ENCODE results near the gene RETREG1. TPM values are rescaled to one million over a fixed set of nuclear protein-coding genes. Genes with fewer than 3 reads are reported as not detected.
"Not testable (repeated sequence)": the region's sequence is repeated elsewhere in the genome, so short reads cannot be mapped to it uniquely, and the experiment has no call there.

Gene RETREG1
- total RNA-seq, 4 donors from 2014 or later = 22.5 to 73.3 (median 43.6) TPM

DNA sequence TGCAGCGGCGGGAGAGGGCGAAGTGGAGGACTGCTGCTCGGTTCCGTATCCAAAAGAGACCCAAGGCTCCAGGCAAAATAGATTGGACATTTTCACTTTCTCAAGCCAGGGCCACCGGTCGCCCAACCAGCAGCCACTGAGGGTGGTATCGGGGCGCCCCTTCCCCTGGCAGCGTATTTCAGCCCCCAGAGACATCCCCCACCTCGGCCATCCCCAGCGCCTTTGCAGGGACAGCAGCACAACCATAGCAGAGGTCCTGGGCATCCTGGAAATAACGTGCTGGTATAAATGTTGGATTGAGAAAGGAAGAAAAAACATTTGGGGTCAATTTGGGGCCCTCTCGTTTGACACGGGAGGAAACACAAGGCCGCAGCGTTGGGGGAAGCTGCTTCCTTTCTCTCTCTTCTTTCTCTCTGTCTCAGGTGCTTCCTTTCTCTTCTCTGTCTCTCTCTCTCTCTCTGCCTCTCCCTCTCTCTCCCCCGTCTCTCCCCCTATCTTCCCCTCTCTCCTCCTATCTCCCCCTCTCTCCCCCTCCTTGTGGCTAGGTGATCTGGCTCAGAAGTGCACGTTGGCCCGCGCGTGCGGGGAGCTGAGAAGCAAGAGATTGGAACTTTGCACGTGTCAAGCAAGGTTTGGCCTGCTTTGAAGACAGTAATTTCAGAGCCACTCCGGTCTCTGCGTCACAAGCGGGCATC is 624 bp upstream of the RETREG1 start:
- ATAC-seq (ENCODE audit: low FRiP score) (no peak), DNase-seq (ENCODE audit: low spot score) (no peak)
- TF ChIP-seq, protein P1, sequence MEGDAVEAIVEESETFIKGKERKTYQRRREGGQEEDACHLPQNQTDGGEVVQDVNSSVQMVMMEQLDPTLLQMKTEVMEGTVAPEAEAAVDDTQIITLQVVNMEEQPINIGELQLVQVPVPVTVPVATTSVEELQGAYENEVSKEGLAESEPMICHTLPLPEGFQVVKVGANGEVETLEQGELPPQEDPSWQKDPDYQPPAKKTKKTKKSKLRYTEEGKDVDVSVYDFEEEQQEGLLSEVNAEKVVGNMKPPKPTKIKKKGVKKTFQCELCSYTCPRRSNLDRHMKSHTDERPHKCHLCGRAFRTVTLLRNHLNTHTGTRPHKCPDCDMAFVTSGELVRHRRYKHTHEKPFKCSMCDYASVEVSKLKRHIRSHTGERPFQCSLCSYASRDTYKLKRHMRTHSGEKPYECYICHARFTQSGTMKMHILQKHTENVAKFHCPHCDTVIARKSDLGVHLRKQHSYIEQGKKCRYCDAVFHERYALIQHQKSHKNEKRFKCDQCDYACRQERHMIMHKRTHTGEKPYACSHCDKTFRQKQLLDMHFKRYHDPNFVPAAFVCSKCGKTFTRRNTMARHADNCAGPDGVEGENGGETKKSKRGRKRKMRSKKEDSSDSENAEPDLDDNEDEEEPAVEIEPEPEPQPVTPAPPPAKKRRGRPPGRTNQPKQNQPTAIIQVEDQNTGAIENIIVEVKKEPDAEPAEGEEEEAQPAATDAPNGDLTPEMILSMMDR (IDR thresholded peaks at IDR 0.05) = no peak

DNA sequence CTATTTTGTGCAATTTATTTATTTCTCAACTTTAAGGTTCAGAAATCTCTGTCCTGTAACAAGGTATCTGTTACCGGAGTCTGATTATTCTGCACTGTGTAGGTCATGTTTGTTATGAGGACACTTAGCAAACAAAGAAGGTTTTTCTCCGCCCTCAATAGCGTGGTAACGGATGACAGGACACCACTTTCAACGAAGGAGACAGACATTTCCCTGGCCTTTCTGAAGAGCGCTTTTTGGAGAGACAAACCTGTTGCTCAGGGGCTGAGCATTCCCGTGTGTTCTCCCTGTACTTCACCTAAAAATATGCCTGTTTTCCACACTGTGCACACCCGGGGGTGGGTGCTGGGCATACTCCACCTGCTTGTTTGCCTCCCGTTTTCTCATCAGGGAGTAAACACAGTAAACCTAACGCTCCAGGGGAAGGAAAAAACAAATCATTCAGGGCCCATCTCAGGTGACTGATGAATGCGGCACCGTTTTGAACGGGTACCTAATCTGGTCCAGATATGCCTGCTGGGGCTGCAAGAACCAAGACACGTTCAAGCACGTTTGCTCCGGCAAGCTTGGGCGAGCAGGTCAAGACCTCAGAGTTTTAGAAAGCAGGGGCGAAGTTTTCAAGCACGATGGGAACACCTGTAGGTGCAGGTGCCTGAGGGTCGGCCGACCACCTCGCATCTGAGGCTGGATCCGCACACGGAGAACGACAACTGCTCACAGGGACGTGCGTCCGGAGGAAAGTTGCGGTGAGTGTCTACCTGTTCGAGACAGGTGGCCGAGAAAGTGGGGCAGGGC is 859 bp downstream of the RETREG1 start:
- no peak for DNase-seq (ENCODE audit: low spot score)
- ATAC-seq (ENCODE audit: low FRiP score) = peak; percentile 35
- TF ChIP-seq, protein P1 (IDR thresholded peaks at IDR 0.05) = no peak

DNA sequence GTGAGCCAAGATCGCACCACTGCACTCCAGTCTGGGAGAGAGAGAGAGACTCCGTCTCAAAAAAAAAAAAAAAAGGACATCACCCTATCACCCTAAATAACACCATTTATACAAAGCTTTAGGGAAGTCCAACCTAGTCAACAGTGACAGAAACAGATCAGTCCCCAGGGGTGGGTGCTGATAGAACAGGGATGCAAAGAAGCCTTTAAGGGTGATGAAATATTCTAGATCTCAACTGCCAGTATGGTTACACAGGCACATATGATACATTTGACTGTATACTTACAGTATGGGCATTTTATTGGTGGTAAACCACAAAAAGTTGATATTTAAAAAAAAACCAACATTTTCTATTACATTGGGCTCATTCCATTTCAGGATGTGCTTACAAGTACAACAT is 4.8 kb downstream of the RETREG1 start:
- no peak for DNase-seq (ENCODE audit: low spot score)
- TF ChIP-seq, protein P1 (IDR thresholded peaks at IDR 0.05) = no peak
- ATAC-seq (ENCODE audit: low FRiP score) = no peak

DNA sequence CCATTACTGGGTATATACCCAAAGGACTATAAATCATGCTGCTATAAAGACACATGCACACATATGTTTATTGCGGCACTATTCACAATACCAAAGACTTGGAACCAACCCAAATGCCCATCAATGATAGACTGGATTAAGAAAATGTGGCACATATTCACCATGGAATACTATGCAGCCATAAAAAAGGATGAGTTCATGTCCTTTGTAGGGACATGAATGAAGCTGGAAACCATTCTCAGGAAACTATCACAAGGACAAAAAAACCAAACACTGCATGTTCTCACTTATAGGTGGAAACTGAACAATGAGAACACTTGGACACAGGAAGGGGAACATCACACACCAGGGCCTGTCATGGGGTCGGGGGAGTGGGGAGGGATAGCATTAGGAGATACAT is 5.9 kb downstream of the RETREG1 start:
- DNase-seq (ENCODE audit: low spot score); ATAC-seq (ENCODE audit: low FRiP score): not testable (repeated sequence)

DNA sequence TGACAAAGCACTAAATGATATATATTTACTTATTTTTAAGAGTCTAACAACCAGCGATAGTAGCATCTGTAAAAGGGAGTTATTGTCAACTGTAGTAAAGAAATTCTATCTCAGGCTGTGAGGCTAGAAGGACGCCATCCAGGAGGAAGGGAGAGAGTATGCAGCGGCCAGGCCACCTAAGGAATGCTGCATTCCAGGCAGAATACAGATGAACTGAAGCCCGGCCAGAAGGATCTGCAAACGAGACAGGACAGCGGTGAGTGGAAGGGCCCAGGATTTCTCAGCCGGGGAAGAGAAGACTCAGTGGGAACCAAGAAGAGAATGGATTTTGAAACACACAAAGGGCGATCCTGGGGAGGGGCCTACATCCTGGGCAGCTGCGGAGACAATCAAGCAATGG is 7.4 kb downstream of the RETREG1 start:
- DNase-seq (ENCODE audit: low spot score) (no peak), ATAC-seq (ENCODE audit: low FRiP score) (no peak)
- TF ChIP-seq, protein P1 (IDR thresholded peaks at IDR 0.05) = no peak

DNA sequence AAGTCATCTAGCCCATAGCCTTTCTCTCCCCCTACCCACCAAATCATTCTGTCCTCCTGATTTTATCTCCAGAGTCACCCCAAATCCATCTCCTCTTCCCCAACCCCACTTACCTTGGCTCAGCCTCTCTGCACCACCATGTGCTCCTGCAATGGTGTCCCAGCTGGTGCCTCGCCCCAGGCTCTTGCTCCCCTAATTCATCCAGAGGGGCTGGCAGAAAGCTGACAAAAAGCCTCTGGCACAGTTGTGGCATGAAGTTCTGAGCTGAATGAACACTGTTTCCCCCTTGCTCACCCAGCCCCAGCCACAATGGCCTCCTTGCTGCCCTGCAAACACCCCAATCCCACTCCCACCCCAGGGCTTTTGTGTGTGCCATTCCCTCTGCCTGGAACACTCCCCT is 10.2 kb downstream of the RETREG1 start:
- TF ChIP-seq, protein P1 (IDR thresholded peaks at IDR 0.05) = no peak
- DNase-seq (ENCODE audit: low spot score) (no peak), ATAC-seq (ENCODE audit: low FRiP score) (no peak)

DNA sequence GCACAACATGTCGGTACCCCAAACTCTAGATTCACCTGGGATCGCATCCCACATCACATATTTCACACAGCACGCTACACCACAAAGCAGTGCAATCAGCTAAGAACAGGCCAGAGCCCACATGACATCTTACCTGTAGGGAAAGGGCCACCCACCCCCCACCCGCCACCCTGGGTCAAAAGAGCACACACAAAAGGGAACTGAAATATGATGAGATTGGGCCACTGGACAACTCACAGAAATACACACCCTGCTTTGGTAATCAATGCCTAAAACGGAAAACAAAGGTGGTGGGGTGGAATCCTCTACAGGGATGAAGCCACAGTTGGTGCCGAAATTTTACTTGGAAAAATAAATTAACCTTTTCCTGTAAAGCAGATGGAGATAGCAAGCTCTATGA is 13.1 kb downstream of the RETREG1 start:
- TF ChIP-seq, protein P1 (IDR thresholded peaks at IDR 0.05) = no peak
- no peak for ATAC-seq (ENCODE audit: low FRiP score)

More for the DNA sequence above, 13.1 kb downstream of the RETREG1 start:
- no peak for DNase-seq (ENCODE audit: low spot score)

Data from omental fat pad (tissue), 4 donors.